LoVo (cell line): ENCODE data around the gene NOTCH4.
A peak's percentile ranks its signal among the peaks of the same experiment; 100 is the strongest.
"Not testable (repeated sequence)": the region's sequence is repeated elsewhere in the genome, so short reads cannot be mapped to it uniquely, and the experiment has no call there.

Source experiments
- DNase-seq: peaks from one replicate; pipeline ENCODE4 v3.0.0-alpha.2; 2016; ENCODE audit warnings: low spot score

NOTCH4 gene

DNA sequence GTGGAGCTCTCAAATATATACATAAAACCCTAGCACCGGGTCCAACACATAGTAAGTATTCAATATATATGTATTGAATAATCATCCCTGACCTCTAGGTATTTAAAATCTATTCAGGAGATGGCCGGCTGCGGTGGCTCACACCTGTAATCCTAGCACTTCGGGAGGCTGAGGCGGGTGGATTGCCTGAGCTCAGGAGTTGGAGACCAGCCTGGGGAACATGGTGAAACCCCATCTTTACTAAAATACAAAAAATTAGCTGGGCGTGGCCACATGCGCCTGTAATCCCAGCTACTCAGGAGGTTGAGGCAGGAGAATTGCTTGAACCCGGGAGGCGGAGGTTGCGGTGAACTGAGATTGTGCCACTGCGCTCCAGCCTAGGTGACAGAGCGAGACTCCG lies 30.8 kb downstream of the NOTCH4 start:
- not testable (repeated sequence) for DNase-seq

DNA sequence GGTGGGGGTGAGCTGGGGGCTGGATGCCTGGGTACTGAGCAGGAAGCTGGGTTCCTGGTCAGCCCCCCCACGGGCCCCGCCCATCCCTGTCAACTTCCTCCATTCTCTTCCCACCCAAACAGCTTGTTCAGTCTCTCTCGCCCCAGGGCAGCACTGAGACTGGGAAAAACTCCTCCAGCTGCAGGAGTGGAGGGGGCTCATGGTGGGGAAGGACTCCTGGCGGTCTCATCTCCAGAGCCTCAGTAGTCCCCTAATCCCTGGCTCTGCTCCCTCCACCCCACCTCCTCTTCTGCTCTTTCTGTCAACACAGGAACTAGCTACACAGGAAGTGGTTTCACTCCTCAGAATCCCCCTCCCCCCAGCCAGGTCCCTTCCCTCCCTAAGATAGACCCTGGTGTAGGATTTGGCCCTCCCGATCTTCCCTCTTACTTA lies 31.2 kb downstream of the NOTCH4 start, which contains the start of gene GPSM3:
GPSM3 (minus strand) TSS at position 36 of the 432 bp plus-strand sequence. CDS start 130 bp downstream, outside the sequence.
- DNase-seq = no peak

DNA sequence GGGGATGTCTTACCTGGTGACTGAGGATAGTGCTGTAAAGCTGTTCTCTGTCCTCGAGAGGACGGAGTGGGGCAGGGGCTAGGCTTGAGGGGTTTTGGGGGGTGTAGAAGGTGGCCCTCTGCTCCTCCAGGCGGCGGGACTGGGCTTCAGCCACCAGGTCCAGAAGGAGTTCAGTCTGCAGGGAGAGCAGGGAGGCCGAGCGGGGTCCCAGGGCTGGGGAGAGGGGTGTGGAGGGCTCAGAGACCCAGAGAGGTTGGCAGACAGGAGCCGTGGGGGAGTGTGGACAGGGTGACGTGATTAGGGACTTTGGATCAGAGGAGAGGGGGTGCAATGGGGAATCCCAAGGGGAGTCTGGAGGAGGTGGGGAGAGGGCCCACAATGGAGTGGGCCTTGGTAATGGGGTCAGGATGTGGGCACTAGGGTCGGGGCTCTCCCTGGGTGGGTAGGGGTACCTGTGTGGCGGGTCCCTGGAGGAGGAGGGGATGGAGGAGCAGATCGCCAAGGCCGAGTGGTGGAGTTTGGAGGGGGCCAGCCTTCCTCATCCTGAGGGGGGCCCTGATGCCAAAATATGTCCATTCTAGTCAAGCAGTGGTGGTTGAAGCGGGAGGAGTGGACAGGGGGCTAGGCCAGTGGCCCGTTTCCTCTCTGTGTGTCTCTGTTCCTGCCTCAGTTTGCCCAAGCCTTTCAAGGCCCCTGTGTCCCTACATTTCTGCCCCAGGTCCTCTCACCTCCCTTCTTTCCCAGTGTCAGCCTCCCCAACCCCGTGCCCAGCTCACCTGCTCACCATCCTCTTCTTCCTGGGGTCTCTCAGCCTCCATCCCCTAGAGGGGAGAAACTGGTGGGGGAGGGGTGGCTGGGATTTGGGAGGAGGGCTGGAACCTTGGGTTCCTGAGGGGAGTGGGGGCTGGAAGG lies 31.9 kb downstream of the NOTCH4 start:
- no peak for DNase-seq

GRCh38 chr6:32190911-32191677 lies 32.8 kb downstream of the NOTCH4 start:
- no peak for DNase-seq

DNA sequence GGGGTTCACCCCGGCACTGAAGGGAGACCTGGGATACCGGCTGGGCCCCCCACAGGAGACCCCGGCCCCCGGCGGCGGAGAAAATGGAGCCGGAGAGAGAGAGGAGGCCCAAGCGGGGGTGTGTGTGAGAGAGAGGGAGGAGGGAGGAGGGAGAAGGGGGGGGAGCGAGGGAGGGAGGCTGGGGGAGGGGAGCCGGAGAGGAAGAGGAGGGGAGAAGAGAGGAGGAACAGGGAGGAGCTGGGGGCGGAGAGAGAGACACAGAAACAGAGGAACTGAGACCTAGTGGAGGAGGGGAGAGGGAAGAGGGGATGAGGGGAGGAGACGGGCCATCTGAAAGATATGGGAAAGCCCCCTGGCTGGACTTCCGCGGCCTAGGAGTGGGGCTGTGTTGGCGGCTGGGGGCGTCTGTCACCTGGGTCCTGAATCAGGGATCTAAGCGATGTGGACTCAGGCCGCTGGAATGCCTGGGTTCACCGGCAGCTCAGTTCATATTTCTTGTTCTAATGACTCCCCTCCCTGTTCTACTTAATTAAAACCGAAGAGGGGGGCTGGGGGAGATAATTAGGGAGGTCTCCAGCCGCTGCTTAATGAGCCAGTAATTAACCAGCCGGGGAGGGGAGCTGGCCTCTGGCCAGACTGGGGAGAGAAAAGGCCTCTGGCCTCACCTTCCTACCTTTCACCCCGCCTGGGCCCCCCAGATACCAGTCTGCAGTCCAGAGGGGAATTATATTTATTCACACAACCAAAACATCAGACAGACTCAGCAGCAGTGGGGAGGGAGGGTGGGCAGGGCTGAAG lies 33.6 kb downstream of the NOTCH4 start, which contains the start of gene PBX2:
PBX2 (minus strand) TSS at position 149 of the 798 bp plus-strand sequence. CDS start 287 bp downstream, outside the sequence.
- DNase-seq = peak; percentile 83

- DNase-seq = no peak
Observed at GRCh38 chr6:32189742-32190053, 34.2 kb downstream of the NOTCH4 start.

DNA sequence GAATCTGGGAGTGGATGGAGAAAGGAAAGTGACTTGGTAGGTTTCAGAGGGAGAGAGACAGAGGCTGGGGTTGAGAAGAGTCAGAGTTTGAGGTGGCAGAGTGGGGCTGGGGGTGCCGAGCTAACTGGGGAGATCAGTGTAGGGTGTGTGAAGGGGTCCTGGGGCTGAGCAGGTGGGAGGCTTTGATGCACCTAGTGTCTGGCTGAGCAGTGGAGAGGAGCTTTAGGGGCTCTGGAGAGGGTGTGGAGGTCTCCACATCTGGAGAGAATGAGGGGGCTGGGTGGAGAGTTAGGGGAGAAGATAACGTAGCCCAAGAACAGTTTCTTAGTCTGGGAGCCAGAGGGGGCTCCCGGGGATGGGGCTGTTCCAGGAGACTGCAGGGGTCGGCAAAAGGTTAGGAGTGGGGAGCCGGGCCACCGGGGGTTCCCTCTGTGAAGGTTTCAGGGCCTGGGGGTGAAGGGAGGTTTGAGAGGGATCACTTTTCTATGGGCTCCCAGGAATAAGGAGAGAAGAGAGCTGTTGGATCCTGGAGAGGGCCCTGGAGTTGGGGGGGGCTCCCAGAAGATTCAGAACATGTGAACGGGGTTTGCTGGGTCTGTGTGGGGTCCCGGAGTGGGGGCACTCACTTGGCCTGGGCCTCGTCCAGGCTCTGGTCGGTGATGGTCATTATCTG lies 34.7 kb downstream of the NOTCH4 start:
- DNase-seq = no peak

DNA sequence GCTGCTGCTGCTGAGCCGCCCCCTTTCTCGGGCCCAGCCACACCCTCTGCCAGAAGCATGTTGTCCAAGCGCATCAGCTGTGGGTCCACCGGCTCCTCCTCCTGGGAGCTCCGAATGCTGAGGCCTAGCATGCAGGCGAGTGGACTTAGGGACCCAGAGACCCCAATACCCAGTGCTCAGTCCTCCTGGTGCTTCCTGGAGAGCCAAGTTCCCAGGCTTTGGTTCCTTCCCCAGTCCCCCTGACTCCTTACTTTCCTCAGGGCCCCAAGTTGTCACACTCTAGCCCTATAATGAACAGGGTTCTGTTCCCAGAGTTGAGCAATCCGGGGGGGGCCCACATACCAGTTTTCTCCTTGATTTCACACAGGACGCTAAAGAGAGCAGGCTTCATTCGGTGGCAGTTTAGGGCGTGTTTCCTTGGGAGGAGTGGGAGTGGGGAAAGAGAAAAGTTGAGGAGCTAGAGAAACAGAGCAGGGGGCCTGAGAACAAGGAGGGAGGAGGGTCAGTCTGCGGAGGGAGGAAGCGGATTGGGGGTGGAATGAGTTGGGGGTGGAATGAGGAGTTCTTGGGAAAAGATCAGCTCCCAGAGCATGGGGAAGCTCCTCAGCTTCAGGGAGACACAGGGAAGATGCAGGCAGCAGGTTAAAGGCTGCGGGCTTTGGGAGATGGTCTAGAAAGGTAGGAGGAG lies 35.3 kb downstream of the NOTCH4 start:
- DNase-seq = no peak

DNA sequence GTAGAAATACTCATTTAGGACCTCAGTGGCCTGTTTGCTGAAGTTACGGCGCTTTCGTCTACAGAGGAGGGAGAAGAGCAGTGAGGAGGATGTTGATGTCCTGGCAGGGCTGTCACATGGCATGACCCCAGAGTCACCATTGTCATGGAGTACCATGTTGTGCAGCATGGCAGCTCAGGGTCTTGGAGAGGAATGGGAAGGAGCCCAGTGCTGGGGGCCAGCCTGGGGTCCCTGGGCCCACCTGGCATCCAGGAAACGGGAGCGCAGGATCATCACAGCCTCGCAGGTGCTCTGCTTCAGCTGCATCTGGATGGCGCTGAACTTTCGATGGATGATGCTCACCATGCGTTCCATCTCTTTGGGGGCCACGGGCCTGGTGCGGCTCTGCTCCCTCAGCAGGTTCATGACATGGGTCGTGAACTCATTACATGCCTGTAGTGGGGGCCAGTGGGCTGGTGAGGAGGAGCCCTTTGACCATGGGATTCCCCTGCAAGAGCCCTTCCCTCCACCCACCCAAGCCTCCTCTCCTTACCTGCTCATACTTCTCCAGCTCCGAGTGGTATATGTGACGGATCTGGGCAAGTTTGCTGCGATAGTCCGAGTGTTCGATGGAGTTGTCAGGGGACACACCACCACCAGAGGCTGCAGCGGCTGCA lies 36.0 kb downstream of the NOTCH4 start:
- not testable (repeated sequence) for DNase-seq

- no peak for DNase-seq
Observed at GRCh38 chr6:32187009-32187709, 36.7 kb downstream of the NOTCH4 start.

- DNase-seq = not testable (repeated sequence)
Observed at GRCh38 chr6:32186151-32186840, 37.6 kb downstream of the NOTCH4 start.

GRCh38 chr6:32185681-32186131 lies 38.2 kb downstream of the NOTCH4 start:
- not testable (repeated sequence) for DNase-seq

DNA sequence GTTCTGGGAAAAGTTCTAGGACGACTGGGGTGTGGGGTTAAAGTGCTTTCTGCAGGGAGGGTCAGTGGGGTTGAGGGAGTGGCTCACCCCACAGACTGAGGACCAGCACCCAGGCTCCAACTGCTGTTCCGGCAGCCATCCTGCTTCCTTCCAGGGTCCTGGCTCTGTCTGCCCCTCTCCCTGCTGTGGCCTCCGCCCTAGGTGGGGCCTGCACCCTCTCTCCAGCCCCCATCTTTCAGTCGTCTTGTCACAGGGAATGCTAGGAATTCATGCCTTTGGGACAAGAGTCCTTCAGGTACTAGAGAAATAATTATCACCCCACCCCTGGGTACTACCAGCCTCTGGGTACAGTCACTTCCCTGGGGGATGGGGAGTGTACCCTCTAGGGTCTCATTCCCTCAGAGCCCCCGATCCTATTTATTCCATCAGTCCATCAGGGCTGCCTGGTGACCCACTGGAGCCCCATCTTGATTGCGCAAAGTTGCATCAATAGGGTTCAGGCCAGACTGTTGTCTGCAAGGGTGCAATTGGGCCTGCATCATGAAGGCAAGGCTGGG lies 39.7 kb downstream of the NOTCH4 start, which contains the start of gene AGER:
AGER (minus strand) TSS at position 170 of the 557 bp plus-strand sequence; CDS start at position 139, 31 bp downstream.
- no peak for DNase-seq

- no peak for DNase-seq
Observed at GRCh38 chr6:32183483-32184083, 40.3 kb downstream of the NOTCH4 start.

GRCh38 chr6:32183030-32183429 lies 40.8 kb downstream of the NOTCH4 start:
- DNase-seq = no peak

GRCh38 chr6:32182555-32182981 lies 41.3 kb downstream of the NOTCH4 start:
- DNase-seq = no peak

DNA sequence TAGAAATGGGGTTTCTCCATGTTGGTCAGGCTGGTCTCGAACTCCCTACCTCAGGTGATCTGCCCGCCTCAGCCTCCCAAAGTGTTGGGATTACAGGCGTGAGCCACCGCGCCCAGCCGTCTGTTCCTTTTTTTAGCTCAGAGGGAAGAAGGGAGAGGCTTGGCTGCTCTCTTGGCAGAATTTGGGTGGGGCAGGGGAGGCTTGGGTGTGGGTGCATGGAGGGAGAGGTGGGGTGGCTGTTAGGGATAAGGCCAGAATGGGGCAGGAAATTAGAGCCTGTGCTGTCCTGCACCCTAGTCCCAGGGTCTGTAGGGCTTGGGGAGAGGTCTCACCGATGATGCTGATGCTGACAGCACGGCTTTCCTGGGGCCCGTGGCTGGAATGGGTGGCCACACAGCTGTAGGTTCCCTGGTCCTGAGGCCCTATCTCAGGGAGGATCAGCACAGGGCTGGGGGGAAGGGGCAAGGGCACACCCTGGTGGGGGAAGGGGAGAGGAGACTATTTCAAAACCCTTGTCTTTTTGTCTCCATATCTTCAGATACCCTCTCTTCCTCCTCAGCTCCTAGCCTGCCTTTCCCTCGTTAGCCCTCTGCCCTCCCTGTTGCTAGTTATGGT lies 41.8 kb downstream of the NOTCH4 start:
- DNase-seq = no peak
